Measurements from ENCODE around the gene TEX55.
"Not testable (repeated sequence)": the region's sequence is repeated elsewhere in the genome, so short reads cannot be mapped to it uniquely, and the experiment has no call there.

TEX55 gene

GRCh38 chr3:119145128-119145499, 851 bp upstream of the TEX55 start:
- no peaks in the 10 kb centered on the region for H3K36me3 Mint-ChIP-seq (ENCODE audit: low read depth)
- H3K4me3 Mint-ChIP-seq, result no peak overlapping the region
- DNase-seq (ENCODE audit: low spot score), result no peak
- H3K27me3 Mint-ChIP-seq (ENCODE audit: low read depth), result no peaks in the 10 kb centered on the region
- no peaks in the 10 kb centered on the region for H3K4me1 Mint-ChIP-seq (ENCODE audit: low read depth)
- no peaks in the 10 kb centered on the region for H3K9me3 Mint-ChIP-seq
- no peak overlapping the region for H3K27ac Mint-ChIP-seq

DNA sequence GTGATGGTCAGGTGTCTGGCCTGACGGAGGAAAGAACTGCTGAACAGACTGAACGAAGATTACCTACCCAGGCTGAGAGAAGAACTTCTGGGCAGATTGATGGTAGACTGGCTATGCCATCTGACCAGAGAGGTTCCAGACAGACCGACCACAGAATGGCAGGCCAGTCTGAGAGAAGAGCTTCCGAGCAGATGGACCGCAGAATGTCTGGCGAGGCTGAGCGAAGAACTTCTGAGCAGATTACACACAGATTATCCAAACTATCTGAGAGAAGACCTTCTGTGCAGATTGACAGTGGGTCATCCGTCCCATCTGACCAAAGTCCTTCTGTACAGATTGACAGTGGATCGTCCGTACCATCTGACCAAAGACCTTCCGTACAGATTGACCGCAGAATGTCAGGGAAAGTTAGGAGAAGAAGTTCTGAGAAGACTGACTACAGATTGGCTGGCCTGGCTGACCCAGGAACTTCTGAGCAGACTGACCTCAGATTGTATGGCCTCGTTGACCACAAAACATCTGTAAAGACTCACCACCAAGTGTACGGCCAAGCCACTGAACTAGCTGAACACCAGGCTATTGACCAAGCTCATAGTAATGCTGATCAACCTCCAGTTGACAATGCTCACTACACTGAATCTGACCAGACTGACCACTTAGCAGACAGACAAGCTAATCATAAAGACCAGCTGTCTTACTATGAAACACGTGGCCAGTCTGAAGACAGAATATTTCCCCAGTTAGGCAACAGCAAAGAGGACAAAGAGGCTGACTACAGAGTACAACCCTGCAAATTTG, 812 bp downstream of the TEX55 start:
- no peaks in the 10 kb centered on the region for H3K4me1 Mint-ChIP-seq (ENCODE audit: low read depth)
- H3K27ac Mint-ChIP-seq, result no peak overlapping the region

GRCh38 chr3:119147494-119147893, 1.5 kb downstream of the TEX55 start:
- H3K4me1 Mint-ChIP-seq (ENCODE audit: low read depth), result no peaks in the 10 kb centered on the region
- no peak overlapping the region for H3K27ac Mint-ChIP-seq
- no peaks in the 10 kb centered on the region for H3K36me3 Mint-ChIP-seq (ENCODE audit: low read depth)

More for the DNA sequence above, 812 bp downstream of the TEX55 start:
- DNase-seq (ENCODE audit: low spot score), result no peak
- Mint-ChIP-seq H3K27me3 (ENCODE audit: low read depth) (no peaks in the 10 kb centered on the region), H3K36me3 (ENCODE audit: low read depth) (no peaks in the 10 kb centered on the region), H3K9me3 (no peaks in the 10 kb centered on the region), H3K4me3 (no peak overlapping the region)

DNA sequence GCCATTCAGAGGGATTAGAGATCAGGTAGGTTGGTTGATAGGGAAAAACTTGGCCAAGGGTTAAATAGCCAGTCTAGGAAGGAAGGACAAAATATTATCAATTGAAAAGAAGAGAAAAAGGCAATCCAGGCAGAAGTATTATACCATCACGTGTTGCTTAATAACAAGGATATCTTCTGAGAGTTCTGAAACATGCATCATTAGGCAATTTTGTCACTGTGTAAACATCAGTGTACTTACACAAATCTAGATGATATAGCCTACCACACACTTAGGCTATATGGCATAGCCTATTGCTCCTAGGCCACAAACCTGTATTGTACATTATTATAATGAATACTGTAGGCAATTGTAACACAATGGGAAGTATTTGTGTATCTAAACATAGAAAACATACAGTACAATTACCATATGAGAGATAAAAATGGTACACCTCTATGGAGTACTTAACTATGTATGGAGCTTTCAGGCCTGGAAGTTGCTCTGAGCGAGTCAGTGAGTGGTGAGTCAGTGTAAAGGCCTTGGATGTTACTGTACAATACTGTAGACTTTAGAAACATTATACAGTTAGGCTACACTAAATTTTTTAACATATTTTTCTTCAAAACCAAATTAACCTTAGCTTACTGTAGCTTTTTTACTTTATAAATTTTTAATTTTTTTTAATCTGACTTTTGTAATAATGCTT, 2.7 kb downstream of the TEX55 start:
- Mint-ChIP-seq H3K9me3 (peaks cover 10% of the 10 kb centered on the region), H3K27ac (no peak overlapping the region), H3K4me3 (no peak overlapping the region), H3K4me1 (ENCODE audit: low read depth) (no peaks in the 10 kb centered on the region), H3K36me3 (ENCODE audit: low read depth) (no peaks in the 10 kb centered on the region), H3K27me3 (ENCODE audit: low read depth) (no peaks in the 10 kb centered on the region)
- DNase-seq (ENCODE audit: low spot score), result no peak

More at GRCh38 chr3:119147494-119147893, 1.5 kb downstream of the TEX55 start:
- no peak for DNase-seq (ENCODE audit: low spot score)
- H3K4me3 Mint-ChIP-seq, result no peak overlapping the region
- no peaks in the 10 kb centered on the region for H3K9me3 Mint-ChIP-seq
- H3K27me3 Mint-ChIP-seq (ENCODE audit: low read depth), result no peaks in the 10 kb centered on the region

DNA sequence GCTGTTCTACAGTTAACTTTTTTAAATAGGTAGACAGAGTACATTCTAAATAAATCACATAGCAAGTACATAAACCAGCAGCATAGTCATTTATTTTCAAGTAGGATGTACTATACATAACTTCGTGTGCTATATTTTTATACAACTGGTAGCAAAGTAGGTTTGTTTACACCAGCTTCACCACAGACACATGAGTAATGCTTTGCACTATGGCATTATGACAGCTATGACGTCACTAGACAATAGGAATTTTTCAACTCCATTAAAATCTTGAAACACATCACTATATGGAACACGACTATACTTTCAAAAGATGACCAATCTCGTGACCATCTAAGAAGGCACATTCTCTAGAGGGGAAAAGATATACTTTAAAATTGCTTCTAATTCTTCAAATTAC, 3.5 kb downstream of the TEX55 start:
- H3K4me3 Mint-ChIP-seq, result no peak overlapping the region
- no peaks in the 10 kb centered on the region for H3K36me3 Mint-ChIP-seq (ENCODE audit: low read depth)
- H3K27ac Mint-ChIP-seq, result no peak overlapping the region
- H3K9me3 Mint-ChIP-seq, result peaks cover 18% of the 10 kb centered on the region
- no peak for DNase-seq (ENCODE audit: low spot score)
- H3K4me1 Mint-ChIP-seq (ENCODE audit: low read depth), result no peaks in the 10 kb centered on the region
- H3K27me3 Mint-ChIP-seq (ENCODE audit: low read depth), result no peaks in the 10 kb centered on the region

- no peak overlapping the region for H3K27ac Mint-ChIP-seq
- H3K9me3 Mint-ChIP-seq, result peaks cover 31% of the 10 kb centered on the region
- peaks cover 4% of the 10 kb centered on the region for H3K27me3 Mint-ChIP-seq (ENCODE audit: low read depth)
- H3K36me3 Mint-ChIP-seq (ENCODE audit: low read depth), result no peaks in the 10 kb centered on the region
- DNase-seq (ENCODE audit: low spot score), result no peak
- no peak overlapping the region for H3K4me3 Mint-ChIP-seq
- no peaks in the 10 kb centered on the region for H3K4me1 Mint-ChIP-seq (ENCODE audit: low read depth)
These were observed 10.9 kb downstream of the TEX55 start for GRCh38 chr3:119156868-119157267.

DNA sequence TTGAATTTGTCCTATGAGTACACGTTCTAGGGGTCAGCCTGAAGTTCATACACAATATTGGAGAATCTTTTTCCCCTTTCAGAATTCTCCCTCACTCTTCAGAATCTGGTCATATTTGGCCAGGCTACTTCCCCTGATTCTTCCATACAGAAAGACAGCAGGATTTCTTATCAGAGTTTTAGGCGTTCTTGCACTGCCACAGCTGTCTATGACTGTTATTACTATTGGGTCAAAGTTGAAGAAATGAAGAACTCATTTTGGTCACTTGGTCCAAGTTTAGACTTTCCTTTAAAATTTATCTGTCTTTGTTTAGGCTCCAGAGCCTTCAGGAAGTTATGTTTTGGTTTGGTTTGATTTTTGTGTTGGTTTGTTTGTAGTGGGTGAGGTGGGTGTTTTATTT, 12.0 kb downstream of the TEX55 start:
- no peak overlapping the region for H3K4me3 Mint-ChIP-seq
- H3K27ac Mint-ChIP-seq, result no peak overlapping the region
- H3K4me1 Mint-ChIP-seq (ENCODE audit: low read depth), result no peaks in the 10 kb centered on the region
- H3K27me3 Mint-ChIP-seq (ENCODE audit: low read depth), result peaks cover 5% of the 10 kb centered on the region
- DNase-seq (ENCODE audit: low spot score), result no peak
- peaks cover 32% of the 10 kb centered on the region for H3K9me3 Mint-ChIP-seq
- H3K36me3 Mint-ChIP-seq (ENCODE audit: low read depth), result no peaks in the 10 kb centered on the region

DNA sequence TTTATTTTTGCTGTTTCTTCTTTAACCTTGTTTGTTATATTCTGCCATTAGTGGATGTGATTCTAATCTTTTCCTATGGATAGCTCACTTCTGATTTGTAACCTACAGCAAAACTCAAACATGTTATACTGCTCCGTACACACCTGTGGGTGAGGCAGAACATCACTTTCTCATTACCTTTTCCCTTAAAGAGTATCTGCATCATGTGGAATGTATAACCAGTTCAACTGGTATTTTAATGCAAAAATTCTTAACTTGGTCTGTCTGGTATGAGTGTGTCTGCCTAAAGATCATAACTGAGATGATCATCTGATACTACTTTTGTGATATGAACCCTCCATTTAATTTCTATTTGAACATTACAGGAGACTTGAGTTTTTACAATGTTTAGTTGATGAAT, 14.4 kb downstream of the TEX55 start:
- Mint-ChIP-seq H3K9me3 (peaks cover 8% of the 10 kb centered on the region), H3K27me3 (ENCODE audit: low read depth) (peaks cover 5% of the 10 kb centered on the region), H3K4me3 (no peak overlapping the region), H3K27ac (no peak overlapping the region), H3K36me3 (ENCODE audit: low read depth) (no peaks in the 10 kb centered on the region), H3K4me1 (ENCODE audit: low read depth) (no peaks in the 10 kb centered on the region)
- DNase-seq (ENCODE audit: low spot score), result no peak

DNA sequence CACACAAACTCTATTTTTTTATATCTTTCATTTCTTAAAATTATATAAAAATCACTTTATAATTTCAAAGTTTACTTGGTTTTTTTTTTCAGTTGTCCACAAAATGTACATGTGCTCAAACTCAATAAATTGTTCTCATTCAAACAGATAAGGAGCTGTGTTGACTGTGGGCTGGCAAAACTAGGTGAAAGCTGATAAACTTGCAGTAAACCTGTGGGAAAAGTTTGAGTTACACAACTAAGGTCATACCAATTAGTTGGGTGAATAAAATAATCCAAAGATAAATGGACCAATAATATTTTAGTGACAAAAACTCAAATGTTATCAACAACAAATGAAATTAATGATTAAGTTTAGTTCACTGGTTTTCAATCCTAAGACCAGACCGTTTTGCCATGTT, 14.8 kb downstream of the TEX55 start:
- Mint-ChIP-seq H3K27me3 (ENCODE audit: low read depth) (peaks cover 5% of the 10 kb centered on the region), H3K4me3 (no peak overlapping the region), H3K9me3 (peaks cover 7% of the 10 kb centered on the region), H3K36me3 (ENCODE audit: low read depth) (no peaks in the 10 kb centered on the region), H3K27ac (no peak overlapping the region), H3K4me1 (ENCODE audit: low read depth) (no peaks in the 10 kb centered on the region)
- DNase-seq (ENCODE audit: low spot score), result no peak

GRCh38 chr3:119161240-119161639, 15.3 kb downstream of the TEX55 start:
- no peak for DNase-seq (ENCODE audit: low spot score)
- no peak overlapping the region for H3K4me3 Mint-ChIP-seq
- H3K9me3 Mint-ChIP-seq, result peaks cover 7% of the 10 kb centered on the region
- no peaks in the 10 kb centered on the region for H3K36me3 Mint-ChIP-seq (ENCODE audit: low read depth)
- H3K27me3 Mint-ChIP-seq (ENCODE audit: low read depth), result peaks cover 5% of the 10 kb centered on the region
- no peak overlapping the region for H3K27ac Mint-ChIP-seq
- H3K4me1 Mint-ChIP-seq (ENCODE audit: low read depth), result no peaks in the 10 kb centered on the region

DNA sequence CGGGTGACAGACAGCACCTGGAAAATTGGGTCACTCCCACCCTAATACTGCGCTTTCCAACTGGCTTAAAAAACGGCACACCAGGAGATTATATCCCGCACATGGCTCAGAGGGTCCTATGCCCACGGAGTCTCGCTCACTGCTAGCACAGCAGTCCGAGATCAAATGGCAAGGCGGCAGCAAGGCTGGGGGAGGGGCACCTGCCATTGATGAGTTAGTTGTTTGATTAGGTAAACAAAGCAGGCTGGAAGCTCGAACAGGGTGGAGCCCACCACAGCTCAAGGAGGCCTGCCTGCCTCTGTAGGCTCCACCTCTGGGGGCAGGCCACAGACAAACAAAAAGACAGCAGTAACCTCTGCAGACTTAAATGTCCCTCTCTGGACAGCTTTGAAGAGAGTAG, 18.8 kb downstream of the TEX55 start:
- H3K36me3 Mint-ChIP-seq (ENCODE audit: low read depth); H3K27ac Mint-ChIP-seq; H3K4me1 Mint-ChIP-seq (ENCODE audit: low read depth); H3K4me3 Mint-ChIP-seq; H3K27me3 Mint-ChIP-seq (ENCODE audit: low read depth); DNase-seq (ENCODE audit: low spot score); H3K9me3 Mint-ChIP-seq: not testable (repeated sequence)

DNA sequence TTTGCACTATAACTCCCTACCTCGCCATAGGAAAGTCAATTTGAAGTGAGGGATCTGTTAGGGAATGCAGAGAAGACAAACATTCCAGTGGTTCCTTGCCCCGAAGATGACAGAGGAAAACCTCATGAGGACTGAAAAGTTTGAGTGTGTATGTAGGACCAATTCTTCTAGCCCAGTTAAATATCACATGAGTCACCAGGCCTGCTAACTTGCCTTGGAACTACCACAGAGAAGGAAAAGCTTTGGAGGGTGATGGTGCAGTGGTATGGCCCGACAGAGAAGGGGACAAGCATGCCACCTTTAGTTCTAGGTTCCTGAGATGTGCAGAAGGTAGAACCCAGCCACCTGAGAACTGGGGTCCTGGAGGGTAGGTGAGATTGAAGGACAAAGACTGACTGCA, 24.9 kb downstream of the TEX55 start:
- Mint-ChIP-seq H3K36me3 (ENCODE audit: low read depth) (no peaks in the 10 kb centered on the region), H3K27ac (no peak overlapping the region), H3K4me1 (ENCODE audit: low read depth) (no peaks in the 10 kb centered on the region), H3K27me3 (ENCODE audit: low read depth) (peaks cover 6% of the 10 kb centered on the region), H3K4me3 (no peak overlapping the region), H3K9me3 (peaks cover under 1% of the 10 kb centered on the region)
- no peak for DNase-seq (ENCODE audit: low spot score)

GRCh38 chr3:119173325-119173724, 27.4 kb downstream of the TEX55 start, which contains the start of gene UPK1B:
TSS of gene UPK1B (plus strand) at chr3:119173598. CDS start at chr3:119186742, 13,144 bp downstream.
- H3K36me3 Mint-ChIP-seq (ENCODE audit: low read depth), result no peaks in the 10 kb centered on the region
- no peak within 1 kb of the TSS for H3K27ac Mint-ChIP-seq
- H3K4me3 Mint-ChIP-seq, result no peak within 1 kb of the TSS
- no peaks in the 10 kb centered on the region for H3K4me1 Mint-ChIP-seq (ENCODE audit: low read depth)
- H3K27me3 Mint-ChIP-seq (ENCODE audit: low read depth), result peaks cover 6% of the 10 kb centered on the region
- no peaks in the 10 kb centered on the region for H3K9me3 Mint-ChIP-seq
- no peak for DNase-seq (ENCODE audit: low spot score)

- Mint-ChIP-seq H3K9me3 (no peaks in the 10 kb centered on the region), H3K4me3 (no peak overlapping the region), H3K4me1 (ENCODE audit: low read depth) (no peaks in the 10 kb centered on the region), H3K27me3 (ENCODE audit: low read depth) (peaks cover 8% of the 10 kb centered on the region), H3K27ac (no peak overlapping the region), H3K36me3 (ENCODE audit: low read depth) (no peaks in the 10 kb centered on the region)
- DNase-seq (ENCODE audit: low spot score), result no peak
These were observed 30.1 kb downstream of the TEX55 start for GRCh38 chr3:119175872-119176756.
